Subcutaneous abdominal adipose tissue (tissue), 5 donors: ENCODE measurements around the gene TPH2.

ENCODE experiments used
- H3K27ac ChIP-seq: one replicate; pipeline ENCODE4 v1.7.0; 2013; ENCODE audit warnings: low read depth, mild to moderate bottlenecking, inconsistent platforms, low read length, moderate library complexity
- H3K27me3 ChIP-seq, 5 donors: one replicate each; pipeline ENCODE4 v1.7.0; 2013; ENCODE audit warnings: low read length in 5 of 5, inconsistent platforms in 1 of 5; ENCODE audit not compliant: control insufficient read depth in 5 of 5, insufficient read depth in 4 of 5
- H3K36me3 ChIP-seq, 5 donors: one replicate each; pipeline ENCODE4 v1.7.0; 2013; ENCODE audit warnings: low read length in 5 of 5; ENCODE audit not compliant: control insufficient read depth in 5 of 5, insufficient read depth in 5 of 5
- H3K4me1 ChIP-seq, 5 donors: one replicate each; pipeline ENCODE4 v1.7.0; 2013; ENCODE audit warnings: low read length in 5 of 5, mild to moderate bottlenecking in 3 of 5, moderate library complexity in 1 of 5; ENCODE audit not compliant: control insufficient read depth in 5 of 5, insufficient read depth in 5 of 5
- H3K4me3 ChIP-seq, 5 donors: one replicate each; pipeline ENCODE4 v1.7.0; 2013; ENCODE audit warnings: low read length in 5 of 5, low read depth in 1 of 5
- H3K9ac ChIP-seq, 5 donors: one replicate each; pipeline ENCODE4 v1.7.0; 2013; ENCODE audit warnings: low read length in 5 of 5, mild to moderate bottlenecking in 4 of 5, moderate library complexity in 3 of 5
- H3K9me3 ChIP-seq, 5 donors: one replicate each; pipeline ENCODE4 v1.7.0; 2013; ENCODE audit warnings: low read length in 5 of 5; ENCODE audit not compliant: control insufficient read depth in 5 of 5
- donor health status: healthy.
- donor health status: healthy.
- donor health status: healthy.
- donor health status: healthy.
- donor health status: healthy.

TPH2 gene

GRCh38 chr12:72018036-72018435, 79.4 kb downstream of the TPH2 start:
- Histone ChIP-seq H3K27ac (no peak overlapping the region), H3K9me3 (no peaks in the 10 kb centered on the region), H3K4me1 (no peaks in the 10 kb centered on the region), H3K36me3 (no peaks in the 10 kb centered on the region), H3K27me3 (no peaks in the 10 kb centered on the region), H3K4me3 (no peak overlapping the region), H3K9ac (no peak overlapping the region)

- H3K27me3 ChIP-seq, result no peaks in the 10 kb centered on the region
- no peak overlapping the region for H3K4me3 ChIP-seq
- H3K9ac ChIP-seq, result no peak overlapping the region
- no peak overlapping the region for H3K27ac ChIP-seq
- no peaks in the 10 kb centered on the region for H3K4me1 ChIP-seq
- H3K36me3 ChIP-seq, result no peaks in the 10 kb centered on the region
- no peaks in the 10 kb centered on the region for H3K9me3 ChIP-seq
Observed at GRCh38 chr12:72024613-72025012, 86.0 kb downstream of the TPH2 start.

- Histone ChIP-seq H3K9ac (no peak overlapping the region), H3K27me3 (no peaks in the 10 kb centered on the region), H3K27ac (no peak overlapping the region)
Observed at GRCh38 chr12:72025524-72025923, 86.9 kb downstream of the TPH2 start.

GRCh38 chr12:72028966-72029365, 90.3 kb downstream of the TPH2 start:
- Histone ChIP-seq H3K4me3 (no peak overlapping the region), H3K4me1 (no peaks in the 10 kb centered on the region), H3K27ac (no peak overlapping the region), H3K9me3 (no peaks in the 10 kb centered on the region), H3K36me3 (no peaks in the 10 kb centered on the region), H3K9ac (no peak overlapping the region), H3K27me3 (peaks cover 0 to 2% (median 0%) of the 10 kb centered on the region in 5 donors)

More at GRCh38 chr12:72025524-72025923, 86.9 kb downstream of the TPH2 start:
- no peak overlapping the region for H3K4me3 ChIP-seq
- H3K4me1 ChIP-seq, result no peaks in the 10 kb centered on the region
- H3K36me3 ChIP-seq, result no peaks in the 10 kb centered on the region
- no peaks in the 10 kb centered on the region for H3K9me3 ChIP-seq

- Histone ChIP-seq H3K9ac (no peak overlapping the region), H3K9me3 (no peaks in the 10 kb centered on the region), H3K27ac (no peak overlapping the region), H3K27me3 (peaks cover 0 to 2% (median 0%) of the 10 kb centered on the region in 5 donors), H3K4me1 (no peaks in the 10 kb centered on the region), H3K36me3 (no peaks in the 10 kb centered on the region), H3K4me3 (no peak overlapping the region)
Observed at GRCh38 chr12:72030277-72030676, 91.6 kb downstream of the TPH2 start.

GRCh38 chr12:72031066-72031465, 92.4 kb downstream of the TPH2 start:
- Histone ChIP-seq H3K4me1 (no peaks in the 10 kb centered on the region), H3K27me3 (peaks cover 0 to 5% (median 0%) of the 10 kb centered on the region in 5 donors), H3K9ac (no peak overlapping the region), H3K4me3 (no peak overlapping the region), H3K9me3 (no peaks in the 10 kb centered on the region), H3K36me3 (no peaks in the 10 kb centered on the region), H3K27ac (no peak overlapping the region)

- Histone ChIP-seq H3K36me3 (no peaks in the 10 kb centered on the region), H3K4me3 (no peak overlapping the region), H3K27me3 (peaks cover 0 to 5% (median 0%) of the 10 kb centered on the region in 5 donors), H3K9ac (no peak overlapping the region), H3K4me1 (no peaks in the 10 kb centered on the region), H3K27ac (no peak overlapping the region), H3K9me3 (no peaks in the 10 kb centered on the region)
Observed at GRCh38 chr12:72033991-72034390, 95.3 kb downstream of the TPH2 start.

GRCh38 chr12:72035625-72036024, 97.0 kb downstream of the TPH2 start:
- no peaks in the 10 kb centered on the region for H3K9me3 ChIP-seq

GRCh38 chr12:72036393-72036792, 97.7 kb downstream of the TPH2 start:
- Histone ChIP-seq H3K9ac (no peak overlapping the region), H3K4me3 (no peak overlapping the region), H3K27ac (no peak overlapping the region), H3K27me3 (peaks cover 0 to 5% (median 0%) of the 10 kb centered on the region in 5 donors), H3K36me3 (no peaks in the 10 kb centered on the region), H3K4me1 (no peaks in the 10 kb centered on the region), H3K9me3 (no peaks in the 10 kb centered on the region)

More at GRCh38 chr12:72035625-72036024, 97.0 kb downstream of the TPH2 start:
- H3K27ac ChIP-seq, result no peak overlapping the region
- H3K27me3 ChIP-seq, result peaks cover 0 to 5% (median 0%) of the 10 kb centered on the region in 5 donors
- H3K36me3 ChIP-seq, result no peaks in the 10 kb centered on the region
- no peak overlapping the region for H3K9ac ChIP-seq
- H3K4me1 ChIP-seq, result no peaks in the 10 kb centered on the region
- H3K4me3 ChIP-seq, result no peak overlapping the region

GRCh38 chr12:72037006-72037795, 98.6 kb downstream of the TPH2 start:
- H3K36me3 ChIP-seq, result no peaks in the 10 kb centered on the region
- H3K9me3 ChIP-seq, result no peaks in the 10 kb centered on the region
- no peak overlapping the region for H3K27ac ChIP-seq
- no peak overlapping the region for H3K9ac ChIP-seq
- no peaks in the 10 kb centered on the region for H3K4me1 ChIP-seq
- H3K4me3 ChIP-seq, result no peak overlapping the region
- peaks cover 0 to 5% (median 0%) of the 10 kb centered on the region in 5 donors for H3K27me3 ChIP-seq
